ENCODE results near the gene RBPMS2. TPM values are rescaled to one million over a fixed set of nuclear protein-coding genes. Genes with fewer than 3 reads are reported as not detected.
A peak's percentile ranks its signal among the peaks of the same experiment; 100 is the strongest.
"Not testable (repeated sequence)": the region's sequence is repeated elsewhere in the genome, so short reads cannot be mapped to it uniquely, and the experiment has no call there.

Gene RBPMS2
- total RNA-seq, 1 experiment from 2014 or later, result 0.11 TPM

DNA sequence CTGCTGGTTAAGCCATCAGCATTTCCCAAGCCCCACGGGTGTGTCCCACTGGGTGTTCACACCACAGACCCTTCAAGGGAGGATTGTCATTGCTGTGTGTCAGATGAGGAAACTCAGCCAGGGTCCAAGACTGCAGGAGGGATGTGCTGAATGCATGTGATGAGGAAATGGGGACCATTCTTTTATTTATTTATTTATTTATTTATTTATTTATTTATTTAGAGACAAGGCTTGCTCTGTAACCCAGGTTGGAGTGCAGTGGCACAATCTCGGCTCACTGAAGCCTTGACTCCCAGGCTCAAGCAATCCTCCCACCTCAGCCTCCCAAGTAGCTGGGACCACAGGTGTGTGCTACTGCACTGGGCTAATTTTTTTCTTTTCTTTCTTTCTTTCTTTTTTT is 29.2 kb upstream of the RBPMS2 start:
- no peaks in the 10 kb centered on the region for H3K36me3 ChIP-seq
- no peaks in the 10 kb centered on the region for H3K4me1 ChIP-seq (replicated peaks)
- DNase-seq (ENCODE audit: low read depth in 1 of 2, low spot score in 2 of 2), result no peak
- H3K9me3 ChIP-seq (replicated peaks), result no peaks in the 10 kb centered on the region
- no peak overlapping the region for H3K27ac ChIP-seq
- no peak overlapping the region for H3K4me3 ChIP-seq
- H3K27me3 ChIP-seq (replicated peaks), result no peaks in the 10 kb centered on the region

DNA sequence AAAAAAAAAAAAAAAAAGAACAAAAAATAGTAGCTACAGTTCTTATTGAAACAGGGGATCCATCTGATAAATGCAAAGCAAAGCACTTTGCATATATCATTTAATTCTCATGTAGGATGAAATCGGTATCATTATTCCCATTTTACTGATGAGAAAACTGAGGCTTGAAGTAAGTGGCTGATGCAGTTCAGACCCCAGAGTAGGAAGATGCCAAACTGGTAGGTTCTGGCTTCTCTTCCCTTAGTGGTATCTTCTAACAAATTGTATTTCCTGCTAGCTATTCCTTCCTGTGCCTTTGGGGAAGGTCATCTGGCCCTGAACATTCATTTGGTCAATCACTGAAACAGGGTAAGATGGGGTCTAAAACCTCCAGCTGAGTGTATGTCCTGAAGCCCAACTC is 28.1 kb upstream of the RBPMS2 start:
- no peaks in the 10 kb centered on the region for H3K9me3 ChIP-seq (replicated peaks)
- H3K4me1 ChIP-seq (replicated peaks), result no peaks in the 10 kb centered on the region

DNA sequence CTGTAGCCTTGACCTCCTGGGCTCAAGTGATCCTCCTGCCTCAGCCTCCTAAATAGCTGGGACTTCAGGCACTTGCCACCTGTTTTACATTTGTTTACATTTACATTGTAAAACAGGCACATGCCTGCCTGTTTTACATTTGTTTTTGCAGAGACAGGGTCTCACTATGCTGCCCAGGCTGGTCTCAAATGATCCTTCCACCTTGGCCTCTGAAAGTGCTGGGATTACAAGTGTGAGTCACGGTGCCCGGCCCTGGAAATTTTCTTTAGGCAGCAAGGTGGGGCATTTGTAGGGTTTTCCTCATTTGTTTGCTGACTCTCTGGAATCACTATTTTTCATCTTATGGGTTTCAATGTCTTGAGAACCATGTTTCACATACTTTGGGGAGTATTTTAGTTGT is 25.1 kb upstream of the RBPMS2 start:
- H3K36me3 ChIP-seq, result no peaks in the 10 kb centered on the region
- no peak overlapping the region for H3K27ac ChIP-seq
- H3K27me3 ChIP-seq (replicated peaks), result no peaks in the 10 kb centered on the region
- DNase-seq (ENCODE audit: low read depth in 1 of 2, low spot score in 2 of 2), result no peak
- H3K4me3 ChIP-seq, result no peak overlapping the region
- no peaks in the 10 kb centered on the region for H3K9me3 ChIP-seq (replicated peaks)
- H3K4me1 ChIP-seq (replicated peaks), result no peaks in the 10 kb centered on the region

More for the DNA sequence above, 28.1 kb upstream of the RBPMS2 start:
- DNase-seq (ENCODE audit: low read depth in 1 of 2, low spot score in 2 of 2), result no peak
- no peaks in the 10 kb centered on the region for H3K36me3 ChIP-seq
- no peaks in the 10 kb centered on the region for H3K27me3 ChIP-seq (replicated peaks)
- no peak overlapping the region for H3K27ac ChIP-seq
- H3K4me3 ChIP-seq, result no peak overlapping the region

DNA sequence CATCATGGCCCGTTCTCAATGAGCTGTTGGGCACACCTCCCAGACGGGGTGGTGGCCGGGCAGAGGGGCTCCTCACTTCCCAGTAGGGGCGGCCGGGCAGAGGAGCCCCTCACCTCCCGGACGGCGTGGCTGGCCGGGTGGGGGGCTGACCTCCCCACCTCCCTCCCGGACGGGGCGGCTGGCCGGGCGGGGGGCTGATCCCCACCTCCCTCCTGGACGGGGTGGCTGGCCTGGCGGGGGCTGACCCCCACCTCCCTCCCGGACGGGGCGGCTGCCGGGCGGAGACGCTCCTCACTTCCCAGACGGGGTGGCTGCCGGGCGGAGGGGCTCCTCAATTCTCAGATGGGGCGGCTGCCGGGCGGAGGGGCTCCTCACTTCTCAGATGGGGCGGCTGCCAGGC is 23.5 kb upstream of the RBPMS2 start:
- not testable (repeated sequence) for H3K27ac ChIP-seq; H3K9me3 ChIP-seq (replicated peaks); H3K27me3 ChIP-seq (replicated peaks); DNase-seq (ENCODE audit: low read depth in 1 of 2, low spot score in 2 of 2); H3K4me1 ChIP-seq (replicated peaks); H3K36me3 ChIP-seq; H3K4me3 ChIP-seq

DNA sequence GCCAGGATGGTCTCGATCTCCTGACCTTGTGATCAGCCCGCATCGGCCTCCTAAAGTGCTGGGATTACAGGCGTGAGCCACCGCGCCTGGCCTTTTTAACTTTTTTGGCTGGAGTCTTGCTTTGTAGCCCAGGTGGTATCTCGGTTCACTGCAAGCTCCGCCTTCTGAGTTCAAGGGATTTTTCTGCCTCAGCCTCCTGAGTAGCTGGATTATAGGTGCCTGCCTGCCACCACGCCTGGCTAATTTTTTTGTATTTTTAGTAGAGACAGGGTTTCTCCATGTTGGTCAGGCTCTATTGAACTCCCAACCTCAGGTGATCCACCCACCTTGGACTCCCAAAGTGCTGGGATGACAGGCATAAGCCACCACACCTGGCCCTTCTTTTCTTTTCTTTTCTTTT is 20.5 kb upstream of the RBPMS2 start:
- not testable (repeated sequence) for H3K36me3 ChIP-seq; H3K4me3 ChIP-seq; H3K4me1 ChIP-seq (replicated peaks); DNase-seq (ENCODE audit: low read depth in 1 of 2, low spot score in 2 of 2); H3K9me3 ChIP-seq (replicated peaks); H3K27ac ChIP-seq; H3K27me3 ChIP-seq (replicated peaks)

DNA sequence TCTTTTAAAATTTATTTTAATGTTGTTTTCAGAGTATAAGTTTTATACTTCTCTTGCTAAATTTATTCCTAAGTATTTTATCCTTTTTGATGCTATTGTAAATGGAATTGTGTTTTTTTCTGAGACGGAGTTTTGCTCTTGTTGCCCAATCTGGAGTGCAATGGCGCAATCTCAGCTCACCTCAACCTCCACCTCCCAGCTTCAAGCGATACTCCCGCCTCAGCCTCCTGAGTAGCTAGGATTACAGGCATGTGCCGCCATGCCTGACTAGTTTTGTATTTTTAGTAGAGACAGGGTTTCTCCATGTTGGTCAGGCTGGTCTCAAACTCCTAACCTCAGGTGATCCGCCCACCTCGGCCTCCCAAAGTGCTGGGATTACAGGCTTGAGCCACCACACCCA is 19.9 kb upstream of the RBPMS2 start:
- H3K27me3 ChIP-seq (replicated peaks); H3K9me3 ChIP-seq (replicated peaks); H3K4me1 ChIP-seq (replicated peaks); H3K4me3 ChIP-seq; H3K27ac ChIP-seq; DNase-seq (ENCODE audit: low read depth in 1 of 2, low spot score in 2 of 2); H3K36me3 ChIP-seq: not testable (repeated sequence)

DNA sequence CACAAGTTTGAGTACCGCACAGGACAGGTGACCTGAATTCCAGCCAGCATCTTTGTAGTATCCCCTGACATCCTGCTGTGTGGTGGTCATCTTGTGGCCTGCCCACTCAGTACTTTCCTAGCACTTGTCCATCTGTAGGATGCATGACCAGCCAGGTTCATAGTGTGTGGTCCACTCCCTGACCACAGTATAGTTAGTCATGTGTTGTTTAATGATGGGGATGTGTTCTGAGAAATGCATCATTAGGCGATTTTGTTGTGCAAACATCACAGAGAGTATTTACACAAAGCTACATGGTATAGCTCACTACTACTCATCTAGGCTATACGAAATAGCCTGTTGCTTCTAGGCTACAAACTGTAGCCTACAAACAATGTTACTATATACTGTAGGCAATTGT is 16.9 kb upstream of the RBPMS2 start:
- Histone ChIP-seq H3K27ac (no peak overlapping the region), H3K27me3 (replicated peaks) (no peaks in the 10 kb centered on the region), H3K9me3 (replicated peaks) (no peaks in the 10 kb centered on the region), H3K4me1 (replicated peaks) (peaks cover 5% of the 10 kb centered on the region; the same call in 1 of the 2 replicates), H3K36me3 (no peaks in the 10 kb centered on the region), H3K4me3 (no peak overlapping the region)
- peak; percentile 61 to 66 for DNase-seq (ENCODE audit: low read depth in 1 of 2, low spot score in 2 of 2)

DNA sequence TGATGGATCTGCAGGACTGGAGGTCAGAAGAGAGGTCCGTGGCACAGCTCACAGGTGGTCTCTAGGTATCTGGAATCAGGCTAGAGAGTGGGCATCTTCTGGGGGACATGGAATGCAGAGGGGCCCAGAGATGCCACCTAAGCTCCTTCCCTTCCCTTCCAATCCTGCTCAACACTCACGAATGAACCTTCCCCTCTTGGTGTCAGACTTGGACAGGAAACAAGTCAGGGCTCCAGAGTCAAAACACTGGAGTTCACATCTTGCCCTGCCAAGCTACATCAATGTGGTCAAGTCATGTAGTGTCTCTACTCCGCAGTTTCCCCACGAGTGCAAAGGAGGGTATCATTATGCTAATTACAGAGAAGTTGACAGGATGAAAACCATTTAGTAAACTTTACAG is 16.0 kb upstream of the RBPMS2 start:
- no peaks in the 10 kb centered on the region for H3K36me3 ChIP-seq
- DNase-seq (ENCODE audit: low read depth in 1 of 2, low spot score in 2 of 2), result no peak
- no peak overlapping the region for H3K4me3 ChIP-seq
- H3K27ac ChIP-seq, result no peak overlapping the region
- no peaks in the 10 kb centered on the region for H3K9me3 ChIP-seq (replicated peaks)
- peaks cover 5% of the 10 kb centered on the region; the same call in 1 of the 2 replicates for H3K4me1 ChIP-seq (replicated peaks)
- no peaks in the 10 kb centered on the region for H3K27me3 ChIP-seq (replicated peaks)

DNA sequence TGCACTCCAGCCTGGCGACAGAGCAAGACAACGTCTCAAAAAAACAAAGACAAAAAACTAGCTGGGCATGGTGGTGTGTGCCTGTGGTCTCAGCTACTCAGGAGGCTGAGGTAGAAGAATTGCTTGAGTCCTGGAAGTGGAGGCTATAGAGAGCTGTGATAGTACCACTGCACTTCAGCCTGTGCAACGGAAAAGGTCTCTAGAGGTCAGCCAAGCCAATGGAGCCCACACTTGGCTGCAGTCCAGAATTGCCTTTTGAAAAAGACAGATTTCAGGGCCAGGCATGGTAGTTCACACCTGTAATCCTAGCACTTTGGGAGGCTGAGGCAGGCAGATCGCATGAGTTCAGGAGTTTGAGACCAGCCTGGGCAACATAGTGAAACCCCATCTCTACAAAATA is 8.4 kb upstream of the RBPMS2 start:
- Histone ChIP-seq H3K4me1 (replicated peaks) (no peaks in the 10 kb centered on the region), H3K36me3 (no peaks in the 10 kb centered on the region), H3K9me3 (replicated peaks) (no peaks in the 10 kb centered on the region), H3K4me3 (no peak overlapping the region), H3K27me3 (replicated peaks) (no peaks in the 10 kb centered on the region), H3K27ac (no peak overlapping the region)
- DNase-seq (ENCODE audit: low read depth in 1 of 2, low spot score in 2 of 2), result no peak

DNA sequence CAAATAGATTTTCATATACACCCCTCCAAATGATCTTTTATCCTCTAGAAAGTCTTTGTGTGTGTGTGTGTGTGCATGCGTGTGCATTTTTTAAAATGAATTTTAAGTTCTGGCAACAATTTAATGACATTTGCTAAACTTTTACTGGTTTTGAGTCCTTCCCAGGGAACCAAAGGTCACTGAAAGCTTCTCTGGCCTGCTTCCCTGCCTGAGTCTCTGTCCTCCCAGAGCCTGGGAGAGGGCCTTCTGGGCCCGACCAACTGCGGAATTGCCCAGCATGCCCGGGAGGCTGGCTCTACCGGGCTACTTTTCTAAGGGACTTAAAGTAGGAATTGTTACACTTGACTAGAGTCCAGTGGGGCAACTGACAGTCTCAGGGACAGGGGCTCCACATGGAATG is 7.4 kb upstream of the RBPMS2 start:
- Histone ChIP-seq H3K36me3 (no peaks in the 10 kb centered on the region), H3K4me1 (replicated peaks) (no peaks in the 10 kb centered on the region), H3K27me3 (replicated peaks) (no peaks in the 10 kb centered on the region), H3K4me3 (no peak overlapping the region), H3K27ac (no peak overlapping the region), H3K9me3 (replicated peaks) (no peaks in the 10 kb centered on the region)
- no peak for DNase-seq (ENCODE audit: low read depth in 1 of 2, low spot score in 2 of 2)

DNA sequence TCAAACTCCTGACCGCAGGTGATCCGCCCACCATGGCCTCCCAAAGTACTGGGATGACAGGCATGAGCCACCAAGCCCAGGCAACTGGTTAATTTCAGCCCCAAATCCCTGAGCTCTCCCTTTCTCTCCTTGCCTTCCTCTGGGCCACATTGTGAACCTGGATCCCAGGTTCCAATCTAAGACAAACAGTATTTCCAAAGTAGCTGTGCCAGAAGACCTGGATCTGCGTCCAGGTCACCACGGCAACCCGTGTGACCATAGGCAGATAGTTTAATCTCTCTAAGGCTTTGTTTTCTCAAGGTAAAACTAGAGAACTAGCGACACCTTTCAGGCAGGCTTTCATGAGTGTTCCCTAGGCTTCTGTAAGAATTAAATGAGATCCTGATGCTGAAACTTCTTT is 5.9 kb upstream of the RBPMS2 start:
- Histone ChIP-seq H3K9me3 (replicated peaks) (no peaks in the 10 kb centered on the region), H3K4me1 (replicated peaks) (no peaks in the 10 kb centered on the region), H3K36me3 (no peaks in the 10 kb centered on the region), H3K4me3 (no peak overlapping the region), H3K27ac (no peak overlapping the region), H3K27me3 (replicated peaks) (no peaks in the 10 kb centered on the region)
- no peak for DNase-seq (ENCODE audit: low read depth in 1 of 2, low spot score in 2 of 2)

DNA sequence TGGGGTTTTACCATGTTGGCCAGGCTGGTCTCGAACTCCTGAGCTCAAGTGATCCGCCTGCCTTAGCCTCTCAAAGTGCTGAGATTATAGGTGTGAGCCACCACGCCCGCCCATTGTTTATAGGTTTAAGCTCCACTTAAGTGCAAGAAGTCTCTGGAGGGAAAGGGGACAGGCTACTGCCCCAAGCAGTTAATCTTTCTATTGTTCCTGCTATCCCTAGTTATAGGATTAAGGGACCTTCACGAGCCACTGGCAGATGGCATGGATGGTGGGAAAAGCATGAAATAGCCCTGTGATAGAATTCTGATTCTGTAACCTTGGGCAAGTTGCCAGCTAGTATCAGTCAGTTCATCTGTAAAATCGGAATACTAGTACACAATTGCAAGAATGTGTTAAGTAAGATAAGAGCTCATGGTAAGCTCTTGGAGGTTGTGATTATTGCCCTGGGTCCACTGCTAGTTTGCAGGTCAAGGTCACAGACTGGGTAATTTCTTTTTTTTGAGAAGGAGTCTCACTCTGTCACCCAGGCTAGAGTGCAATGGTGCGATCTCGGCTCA is 5.3 kb upstream of the RBPMS2 start:
- H3K27ac ChIP-seq, result no peak overlapping the region
- no peaks in the 10 kb centered on the region for H3K9me3 ChIP-seq (replicated peaks)
- H3K36me3 ChIP-seq, result no peaks in the 10 kb centered on the region
- DNase-seq (ENCODE audit: low read depth in 1 of 2, low spot score in 2 of 2), result no peak
- H3K4me1 ChIP-seq (replicated peaks), result peaks cover 6% of the 10 kb centered on the region; the same call in 1 of the 2 replicates
- H3K27me3 ChIP-seq (replicated peaks), result peaks cover 5% of the 10 kb centered on the region; the same call in 1 of the 2 replicates
- no peak overlapping the region for H3K4me3 ChIP-seq

DNA sequence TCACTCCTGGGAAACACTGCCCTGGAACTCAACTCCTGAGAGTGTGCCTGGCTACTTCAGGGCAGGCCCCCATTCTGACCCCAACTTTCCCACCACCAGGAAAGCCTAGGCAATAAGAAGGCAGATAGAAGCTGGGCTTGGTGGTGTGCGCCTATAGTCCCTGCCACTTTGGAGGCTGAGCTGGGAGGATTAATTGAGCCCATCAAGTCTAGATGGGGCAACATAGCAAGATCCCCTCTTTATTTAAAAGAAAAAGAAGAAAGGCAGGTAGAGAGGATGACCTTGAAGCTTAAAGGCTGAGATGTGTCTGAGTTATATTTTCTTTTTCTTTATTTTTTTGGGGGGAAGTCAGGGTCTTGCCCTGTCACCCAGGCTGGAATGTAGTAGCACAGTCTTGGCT is 4.2 kb upstream of the RBPMS2 start:
- H3K9me3 ChIP-seq (replicated peaks), result 0 out of 2 replicates have a peak, but pooled peaks cover 2% of the 10 kb centered on the region
- no peak overlapping the region for H3K4me3 ChIP-seq
- no peaks in the 10 kb centered on the region for H3K36me3 ChIP-seq
- peaks cover 12% of the 10 kb centered on the region for H3K4me1 ChIP-seq (replicated peaks)
- no peak overlapping the region for H3K27ac ChIP-seq
- no peak for DNase-seq (ENCODE audit: low read depth in 1 of 2, low spot score in 2 of 2)
- H3K27me3 ChIP-seq (replicated peaks), result peaks cover 11% of the 10 kb centered on the region

DNA sequence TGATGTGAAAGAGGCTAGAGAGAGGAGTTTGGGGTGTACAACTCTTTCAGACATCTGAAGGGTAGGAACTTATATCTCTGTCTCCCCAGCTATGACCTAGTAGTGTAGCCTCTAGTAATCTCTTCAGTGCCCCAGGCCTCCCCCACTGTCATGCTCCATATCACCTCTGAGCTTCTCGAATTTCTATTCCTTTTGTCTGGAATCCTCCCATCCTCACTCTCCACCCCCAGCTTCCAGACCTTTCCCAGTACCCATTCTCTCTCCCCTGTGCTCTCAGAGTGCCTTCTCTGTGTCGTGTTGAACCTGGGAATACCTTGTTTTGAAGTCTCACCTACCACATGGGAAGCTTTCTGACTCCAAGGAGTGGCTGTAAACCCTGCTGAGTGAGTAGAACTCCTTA is 3.6 kb upstream of the RBPMS2 start:
- 0 out of 2 replicates have a peak, but pooled peaks cover 2% of the 10 kb centered on the region for H3K9me3 ChIP-seq (replicated peaks)
- no peak for DNase-seq (ENCODE audit: low read depth in 1 of 2, low spot score in 2 of 2)
- H3K36me3 ChIP-seq, result no peaks in the 10 kb centered on the region
- H3K4me1 ChIP-seq (replicated peaks), result peaks cover 12% of the 10 kb centered on the region
- peaks cover 17% of the 10 kb centered on the region for H3K27me3 ChIP-seq (replicated peaks)
- no peak overlapping the region for H3K4me3 ChIP-seq
- no peak overlapping the region for H3K27ac ChIP-seq

DNA sequence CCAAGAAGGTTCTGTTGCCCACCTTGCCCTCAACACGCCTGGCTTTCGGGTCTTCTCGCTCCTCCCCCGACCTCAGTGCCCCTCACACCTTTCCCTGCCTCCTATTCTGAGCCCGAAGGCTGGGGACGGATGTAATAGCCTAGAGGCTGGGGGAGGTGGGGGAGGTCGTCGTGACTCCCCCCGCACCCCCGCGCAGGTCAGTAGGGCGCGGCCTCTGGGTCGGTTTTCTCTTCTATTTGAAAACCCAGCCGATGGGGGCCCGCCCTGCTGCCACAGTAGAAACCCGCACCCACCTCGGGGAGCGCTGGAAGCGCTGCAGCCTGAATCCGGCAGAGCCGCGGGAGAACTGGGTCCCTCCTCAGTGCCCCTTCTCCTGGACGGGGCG is 1.0 kb upstream of the RBPMS2 start:
- Histone ChIP-seq H3K4me1 (replicated peaks) (peaks cover 12% of the 10 kb centered on the region), H3K4me3 (no peak overlapping the region), H3K27me3 (replicated peaks) (peaks cover 19% of the 10 kb centered on the region), H3K27ac (no peak overlapping the region), H3K9me3 (replicated peaks) (0 out of 2 replicates have a peak, but pooled peaks cover 2% of the 10 kb centered on the region), H3K36me3 (no peaks in the 10 kb centered on the region)
- no peak for DNase-seq (ENCODE audit: low read depth in 1 of 2, low spot score in 2 of 2)

Data from SJSA1 (cell line).